Suppressor macrophage (primary cell): ENCODE data around the gene TMEM184C.

Experiments used
- DNase-seq, 4 experiments: peaks; one replicate each; pipeline ENCODE4 v3.0.0-alpha.2; 2020 to 2022
- total RNA-seq, 17 experiments: gene quantifications; one replicate each; lab custom pipeline; 2026; ENCODE audit warnings: mixed read lengths in 6 of 17, inconsistent platforms in 3 of 17; lab: John Stamatoyannopoulos, UW

The TMEM184C gene
- total RNA-seq = 37.6 to 99.9 (median 64.4) reads per million in 17 experiments

DNA sequence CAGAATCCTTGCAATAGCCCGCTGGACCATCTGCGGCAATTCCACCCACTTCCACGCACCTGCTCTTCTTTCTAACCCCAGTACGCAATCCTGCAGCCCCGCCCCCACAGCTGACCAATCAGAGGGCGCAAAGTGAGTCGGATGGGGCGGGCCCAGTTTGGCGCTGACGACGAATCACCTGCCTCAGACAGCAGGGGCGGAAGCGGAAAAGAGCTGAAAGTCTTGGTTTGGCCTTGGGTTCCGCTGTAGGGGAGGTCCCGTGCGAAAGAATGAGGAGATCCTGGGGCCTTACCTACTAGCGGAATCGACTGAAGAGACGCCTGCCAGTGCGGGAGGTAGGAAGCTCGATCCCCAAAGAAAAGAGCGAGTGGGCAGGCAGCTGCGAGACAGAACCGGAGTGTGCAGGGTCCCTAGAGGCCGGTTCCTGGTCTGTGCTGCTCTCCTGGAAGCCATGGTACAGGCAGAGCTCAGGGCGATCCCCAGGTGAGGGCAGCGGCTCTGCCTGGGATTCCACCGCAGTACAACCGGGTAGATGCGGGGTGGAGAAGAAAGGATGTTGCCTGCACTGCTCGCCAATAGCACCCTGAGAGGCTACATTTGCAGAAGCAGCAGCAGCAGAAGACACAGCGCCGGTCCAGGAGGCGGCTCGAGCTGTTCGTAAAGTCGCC is at the start of gene TMEM184C:
Gene TMEM184C, plus strand, starts transcription at position 225 of the 668 bp plus-strand sequence. CDS start 560 bp downstream, outside the sequence.
- peak; percentile 97 to 98 (median 98) for DNase-seq

DNA sequence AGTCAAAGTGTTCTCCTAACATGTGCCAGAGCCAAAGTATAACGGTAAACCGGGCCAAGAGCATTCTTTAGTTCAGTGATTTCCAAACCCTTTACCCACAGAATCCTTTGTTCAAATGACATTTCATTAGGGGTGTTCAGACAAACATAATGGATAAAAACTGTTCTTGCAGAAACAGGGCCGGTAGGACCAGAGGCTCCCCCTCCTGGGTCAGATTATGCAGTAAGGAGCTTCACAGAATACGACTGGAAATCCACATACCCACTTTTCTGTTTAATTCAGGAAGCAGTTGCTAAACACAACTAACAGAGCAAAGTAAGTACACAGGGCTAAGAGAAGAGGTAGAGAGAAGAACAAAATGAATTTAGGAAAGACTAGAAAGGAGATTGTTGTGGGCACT is 46.6 kb upstream of the TMEM184C start:
- no peak for DNase-seq

DNA sequence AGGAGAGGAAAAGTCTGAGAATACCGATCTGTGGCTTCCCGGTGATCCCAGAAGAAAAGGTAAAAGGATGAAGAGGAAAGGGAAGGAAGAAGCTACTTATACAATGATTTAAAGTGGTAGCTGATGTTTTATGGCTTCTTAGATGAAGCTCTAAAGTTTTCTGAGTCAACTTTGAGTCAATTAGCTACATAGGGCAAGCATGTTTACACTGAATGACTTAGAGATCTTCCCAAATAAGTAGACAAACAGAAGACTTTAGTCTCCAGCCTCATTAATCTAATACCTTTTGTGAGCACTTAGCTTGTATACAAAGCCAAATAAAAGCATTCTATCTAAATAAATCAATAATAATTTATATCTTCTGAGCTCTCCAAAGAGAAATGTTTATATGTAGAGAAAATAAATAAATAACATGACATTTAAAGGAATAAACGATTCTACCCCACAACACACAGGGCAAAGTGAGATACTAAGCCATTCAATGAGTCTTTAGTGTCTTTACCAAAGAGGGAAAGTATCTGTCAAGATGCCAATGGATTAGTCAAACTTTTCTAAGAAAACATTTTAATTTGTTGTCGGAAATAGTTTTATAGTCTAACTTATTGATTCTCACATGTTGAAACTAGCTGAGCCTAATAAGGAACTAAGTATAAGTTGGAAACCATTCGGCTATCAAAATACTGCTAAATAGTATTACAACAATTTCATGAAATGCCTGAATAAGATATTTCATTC is 46.0 kb upstream of the TMEM184C start:
- no peak for DNase-seq

DNA sequence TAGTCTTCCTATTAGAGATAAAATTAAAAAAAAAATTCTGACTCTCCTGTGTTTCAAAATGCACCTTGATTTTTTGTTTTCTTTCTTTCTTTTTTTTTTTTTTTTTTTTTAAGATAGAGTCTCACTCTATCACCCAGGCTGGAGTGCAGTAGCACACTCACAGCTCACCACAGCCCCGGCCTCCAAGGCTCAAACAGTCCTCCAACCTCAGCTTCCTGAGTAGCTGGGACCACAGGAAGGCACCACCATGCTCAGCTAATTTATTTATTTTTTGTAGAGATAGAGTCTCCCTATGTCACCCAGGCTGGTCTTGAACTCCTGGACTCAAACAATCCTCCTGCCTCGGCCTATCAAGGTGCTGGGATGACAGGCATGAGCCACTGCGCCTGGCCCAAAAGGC is 41.1 kb upstream of the TMEM184C start:
- DNase-seq = no peak

DNA sequence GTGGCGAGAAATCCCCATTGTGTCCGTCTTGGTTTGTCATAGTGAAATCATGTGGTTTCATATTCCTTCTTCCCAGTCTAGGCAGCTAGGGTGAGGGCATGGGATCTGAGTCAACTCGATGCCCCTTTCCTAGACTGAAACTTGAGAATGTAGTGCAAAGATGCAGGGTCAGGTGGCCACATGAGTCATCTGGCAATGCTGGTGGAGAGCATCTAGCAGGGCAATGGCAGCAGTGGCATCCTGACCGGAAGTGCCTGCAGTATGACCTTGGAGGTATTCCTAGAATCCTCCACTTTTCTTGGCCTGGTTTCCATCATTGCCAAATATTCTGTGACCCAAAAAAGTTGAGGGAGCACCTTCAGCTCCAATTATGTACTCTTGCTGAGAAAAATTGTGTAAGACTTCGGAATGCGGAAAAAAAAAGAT is 39.1 kb upstream of the TMEM184C start:
- DNase-seq = no peak

- no peak for DNase-seq
Measured at GRCh38 chr4:147578593-147578992, 38.6 kb upstream of the TMEM184C start.

GRCh38 chr4:147580396-147580795 is 36.8 kb upstream of the TMEM184C start:
- peak in 3 of 4 experiments; percentile 10 to 22 (median 22) for DNase-seq

GRCh38 chr4:147581606-147582350 is 35.4 kb upstream of the TMEM184C start:
- peak in 3 of 4 experiments; percentile 3 to 7 (median 4) for DNase-seq

DNA sequence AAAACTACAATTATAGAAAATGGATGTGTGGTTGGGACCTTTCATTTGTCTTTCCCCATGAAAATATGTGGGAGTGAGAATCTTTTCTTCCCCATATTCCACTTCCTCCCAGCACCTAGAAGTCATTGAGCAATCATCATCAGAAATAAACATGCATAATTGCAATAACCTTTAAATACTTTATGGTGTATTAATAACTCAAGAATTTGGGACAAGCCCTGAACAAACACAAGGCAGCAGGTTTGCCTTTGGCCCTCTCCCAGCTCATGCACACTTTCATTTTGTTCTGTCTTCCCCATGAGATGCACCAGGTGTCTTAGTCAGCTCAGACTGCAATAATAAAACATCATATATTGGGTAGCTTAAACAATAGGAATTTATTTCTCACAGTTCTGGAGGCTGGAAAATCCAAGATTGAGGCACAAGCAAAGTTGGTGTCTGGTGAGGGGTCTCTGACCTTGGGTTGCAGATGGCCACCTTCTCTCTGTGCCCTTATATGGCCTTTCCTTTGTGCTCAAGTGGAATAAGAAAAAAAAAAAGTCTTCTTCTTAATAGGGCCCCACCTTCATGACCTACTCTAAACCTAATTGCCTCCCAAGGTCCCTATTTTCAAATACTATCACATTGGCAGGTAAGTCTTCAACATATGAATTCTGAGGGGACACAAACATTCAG is 34.7 kb upstream of the TMEM184C start:
- DNase-seq = peak in 3 of 4 experiments; percentile 2 to 16 (median 9)

DNA sequence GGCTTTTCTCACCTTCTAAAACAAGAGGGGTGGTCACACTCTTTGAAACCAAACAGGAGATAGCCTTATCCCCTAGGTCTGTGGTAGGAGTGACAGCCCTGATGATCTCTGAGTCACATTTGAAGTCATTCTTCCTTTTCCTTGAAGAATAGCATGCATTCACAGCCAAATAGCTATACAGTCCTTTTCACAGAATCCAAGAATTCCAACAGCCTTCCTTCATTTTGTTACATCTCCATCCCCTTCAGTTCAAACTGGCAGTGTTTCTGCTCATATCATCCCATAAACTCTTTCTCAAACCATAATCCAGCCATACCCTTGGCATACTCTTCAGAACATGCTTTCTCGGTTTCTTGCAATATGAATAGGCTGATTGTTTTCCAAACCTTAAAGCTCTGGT is 33.3 kb upstream of the TMEM184C start:
- DNase-seq = no peak

- DNase-seq = no peak
Measured at GRCh38 chr4:147586032-147586431, 31.2 kb upstream of the TMEM184C start.

- DNase-seq = no peak
Measured at GRCh38 chr4:147586637-147587036, 30.6 kb upstream of the TMEM184C start.

- DNase-seq = no peak
Measured at GRCh38 chr4:147587041-147587440, 30.2 kb upstream of the TMEM184C start.

DNA sequence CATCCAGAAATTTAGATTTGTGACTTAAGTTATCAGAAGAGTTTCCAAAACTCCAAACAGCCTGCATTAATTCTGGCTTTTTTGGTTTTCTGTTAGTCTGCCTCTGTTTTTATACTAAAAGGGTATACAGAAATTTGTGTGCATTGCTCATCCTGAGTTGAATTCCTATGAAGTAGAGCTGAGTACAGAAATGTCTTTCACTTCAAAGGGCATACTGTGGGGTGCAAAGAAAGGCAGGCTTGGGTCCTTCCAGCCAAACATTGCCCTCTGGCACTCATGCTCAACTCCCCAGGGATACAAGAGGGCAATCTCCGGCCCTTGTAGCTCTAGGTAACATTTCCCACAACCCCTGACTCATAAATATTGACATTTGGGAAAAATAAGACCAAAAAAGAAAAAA is 27.6 kb upstream of the TMEM184C start:
- DNase-seq = no peak

DNA sequence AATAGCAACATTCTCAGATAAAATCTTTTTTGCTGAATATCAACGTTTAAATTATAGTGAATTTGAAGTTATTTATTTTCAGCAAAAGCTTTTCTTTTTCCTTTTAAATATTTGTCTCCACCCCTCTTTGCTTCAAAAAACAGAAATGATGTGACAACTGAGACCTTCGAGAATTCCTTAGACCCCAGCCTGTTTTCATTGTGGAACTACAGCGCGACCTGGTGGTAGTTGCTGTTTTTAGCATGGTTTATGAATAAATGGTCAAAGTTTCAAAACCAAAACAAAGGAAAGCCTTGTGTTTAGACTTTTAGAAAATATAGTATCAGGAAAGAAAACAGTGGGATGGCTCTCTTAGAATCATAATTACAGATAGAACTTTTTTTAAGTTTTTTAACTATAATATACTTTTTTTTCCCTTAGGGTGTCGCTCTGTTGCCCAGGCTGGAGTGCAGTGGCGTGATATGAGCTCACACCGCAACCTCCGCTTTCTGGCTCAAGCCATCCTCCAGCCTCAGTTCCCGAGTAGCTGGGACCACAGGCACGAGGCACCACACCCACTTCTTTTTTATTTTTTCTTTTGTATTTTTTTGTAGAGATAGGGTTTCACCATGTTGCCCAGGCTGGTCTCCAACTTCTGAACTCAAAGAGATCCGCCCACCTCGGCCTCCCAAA is 26.8 kb upstream of the TMEM184C start:
- DNase-seq = peak; percentile 41 to 67 (median 60)

DNA sequence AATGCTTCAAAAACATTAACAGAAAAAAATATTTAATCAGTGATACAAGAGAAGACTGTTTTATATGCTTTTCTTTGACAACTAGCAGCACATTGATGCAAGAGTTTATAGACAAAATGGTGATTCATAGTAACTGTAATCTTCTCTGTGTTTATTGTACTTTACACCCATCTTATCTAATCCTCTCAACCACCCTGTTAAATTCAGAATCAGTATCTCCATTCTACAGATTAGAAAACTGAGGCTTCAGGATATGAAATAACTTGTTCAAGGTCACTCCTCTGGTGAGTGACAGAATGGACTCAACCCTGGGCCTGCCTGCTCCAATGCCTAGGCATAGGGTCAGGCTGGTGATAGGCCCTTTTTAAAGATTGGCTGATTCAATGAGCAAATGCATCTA is 26.1 kb upstream of the TMEM184C start:
- DNase-seq = no peak

- no peak for DNase-seq
Measured at GRCh38 chr4:147594107-147594506, 23.1 kb upstream of the TMEM184C start.

GRCh38 chr4:147594578-147594977 is 22.6 kb upstream of the TMEM184C start:
- no peak for DNase-seq

DNA sequence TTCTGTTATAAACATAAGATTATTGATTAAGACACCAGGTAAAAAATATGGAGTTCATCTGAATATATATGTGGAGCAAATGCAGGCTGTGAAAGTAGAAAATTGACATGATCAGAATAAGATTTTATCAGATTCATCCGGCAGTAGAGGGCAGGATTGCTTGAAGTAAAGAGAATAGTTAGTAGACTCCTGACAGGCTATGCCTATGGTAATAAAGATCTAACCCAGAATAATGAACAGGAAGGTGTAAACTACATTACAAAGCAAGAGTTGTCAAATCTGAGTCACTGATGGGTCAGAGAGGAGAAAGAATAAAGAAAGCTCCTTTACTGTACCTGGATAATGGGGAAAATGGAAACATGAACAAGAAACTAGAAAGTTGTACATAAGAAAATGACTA is 20.8 kb upstream of the TMEM184C start:
- no peak for DNase-seq

DNA sequence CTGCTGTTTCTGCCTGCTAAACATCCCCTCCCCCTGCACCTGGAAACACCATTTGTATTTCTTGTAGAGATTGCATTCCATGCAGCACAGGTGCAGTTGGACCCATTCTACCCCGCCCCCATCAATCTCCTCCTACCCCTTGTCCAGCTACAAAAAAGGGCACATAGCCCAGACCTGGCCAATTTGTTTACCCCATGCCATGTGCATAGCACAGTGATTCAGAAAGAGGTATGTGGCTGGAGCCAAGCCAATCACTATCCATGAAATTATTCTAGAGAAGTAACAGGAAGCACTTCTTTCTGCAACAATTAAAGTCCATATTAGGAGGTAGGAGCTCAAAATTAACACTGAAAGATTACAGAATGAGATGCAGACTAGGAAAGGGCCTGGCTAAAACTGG is 20.2 kb upstream of the TMEM184C start:
- no peak for DNase-seq

DNA sequence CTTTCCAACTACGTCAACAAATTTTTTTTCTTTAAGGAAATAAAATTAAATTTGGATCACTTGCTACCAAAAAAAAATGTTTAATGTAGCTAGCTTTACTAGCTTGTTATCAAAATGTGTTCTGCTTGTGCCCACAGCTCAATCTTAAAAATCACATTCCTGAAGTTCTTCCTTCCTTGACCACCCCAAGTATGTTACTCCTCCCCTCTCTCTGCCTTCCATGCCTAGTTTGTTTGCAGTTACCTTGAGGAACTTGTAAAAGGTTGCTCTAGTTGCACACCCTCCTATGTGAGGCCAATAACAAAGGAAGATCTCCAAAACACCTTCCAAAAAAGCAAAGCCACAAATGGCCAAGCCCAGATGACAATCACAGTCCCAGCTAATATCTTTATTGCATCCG is 19.6 kb upstream of the TMEM184C start:
- no peak for DNase-seq

- DNase-seq = no peak
Measured at GRCh38 chr4:147599206-147599605, 18.0 kb upstream of the TMEM184C start.
